GM19452 (cell line): ENCODE measurements around the gene PLA2G2C.

Experiments
- ATAC-seq: cut with Tn5 transposase; IDR thresholded peaks from one replicate; pipeline ENCODE4 v1.9.1; 2021; ENCODE audit not compliant: unreplicated experiment

PLA2G2C gene

DNA sequence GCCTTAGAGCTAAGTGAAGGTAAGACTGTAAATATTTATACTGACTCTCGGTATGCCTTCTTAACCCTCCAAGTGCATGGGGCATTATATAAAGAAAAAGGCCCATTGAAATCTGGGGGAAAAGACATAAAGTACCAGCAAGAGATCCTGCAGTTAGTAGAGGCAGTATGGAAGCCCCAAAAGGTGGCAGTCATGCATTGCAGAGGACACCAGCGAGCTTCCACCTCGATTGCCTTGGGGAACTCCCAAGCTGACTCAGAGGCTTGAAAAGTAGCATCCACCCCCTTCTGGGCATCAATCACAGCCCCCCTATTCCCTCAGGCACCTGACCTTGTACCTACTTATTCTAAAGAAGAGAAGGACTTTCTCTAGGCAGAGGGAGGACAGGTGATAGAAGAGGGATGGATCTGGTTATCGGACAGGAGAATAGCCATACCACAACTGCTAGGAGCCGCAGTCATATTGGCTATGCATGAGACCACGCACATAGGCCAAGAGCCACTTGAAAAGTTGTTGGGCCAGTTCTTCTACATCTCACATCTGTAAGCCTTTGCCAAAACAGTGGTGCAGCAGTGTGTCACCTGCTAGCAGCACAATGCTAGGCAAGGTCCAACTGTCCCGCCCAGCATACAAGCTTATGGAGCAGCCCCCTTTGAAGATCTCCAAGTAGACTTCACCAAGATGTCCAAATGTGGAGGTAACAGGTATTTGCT lies 27.8 kb downstream of the PLA2G2C start:
- ATAC-seq = no peak

DNA sequence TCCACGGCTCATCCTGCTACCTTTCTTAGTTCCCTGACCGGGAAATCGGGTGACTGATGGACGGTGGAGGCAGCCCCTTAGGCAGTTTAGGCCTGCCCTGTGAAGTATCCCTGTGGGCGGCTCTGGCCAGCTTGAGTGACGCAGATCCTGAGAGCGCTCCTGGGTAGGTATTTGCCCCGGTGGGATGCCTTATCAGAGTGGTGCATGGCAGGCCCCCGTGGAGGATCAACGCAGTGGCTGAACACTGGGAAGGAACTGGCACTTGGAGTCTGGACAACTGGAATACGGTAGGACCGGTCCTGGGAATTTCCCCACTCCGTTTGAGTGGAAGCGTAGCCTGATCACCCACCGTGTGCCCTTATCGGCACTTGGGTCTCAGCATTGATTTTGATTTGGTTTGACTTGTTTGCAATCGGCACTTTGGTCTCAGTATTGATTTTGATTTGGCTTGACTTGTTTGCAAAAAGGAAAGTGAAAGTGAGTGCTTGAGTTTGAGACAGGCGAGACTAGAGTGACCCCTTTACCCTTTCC lies 32.0 kb downstream of the PLA2G2C start:
- ATAC-seq = no peak

- ATAC-seq = no peak
These were observed 33.3 kb downstream of the PLA2G2C start for GRCh38 chr1:20153000-20153418.

GRCh38 chr1:20152599-20152930 lies 33.8 kb downstream of the PLA2G2C start:
- ATAC-seq = no peak

GRCh38 chr1:20151906-20152598 lies 34.3 kb downstream of the PLA2G2C start:
- no peak for ATAC-seq

- ATAC-seq = no peak
These were observed 35.3 kb downstream of the PLA2G2C start for GRCh38 chr1:20150969-20151368.

GRCh38 chr1:20150326-20150705 lies 36.0 kb downstream of the PLA2G2C start:
- no peak for ATAC-seq

GRCh38 chr1:20149601-20150325 lies 36.6 kb downstream of the PLA2G2C start:
- ATAC-seq = no peak

- ATAC-seq = no peak
These were observed 37.5 kb downstream of the PLA2G2C start for GRCh38 chr1:20148571-20149500.

- no peak for ATAC-seq
These were observed 38.3 kb downstream of the PLA2G2C start for GRCh38 chr1:20147846-20148570.

GRCh38 chr1:20143734-20144565 lies 42.4 kb downstream of the PLA2G2C start:
- ATAC-seq = no peak

DNA sequence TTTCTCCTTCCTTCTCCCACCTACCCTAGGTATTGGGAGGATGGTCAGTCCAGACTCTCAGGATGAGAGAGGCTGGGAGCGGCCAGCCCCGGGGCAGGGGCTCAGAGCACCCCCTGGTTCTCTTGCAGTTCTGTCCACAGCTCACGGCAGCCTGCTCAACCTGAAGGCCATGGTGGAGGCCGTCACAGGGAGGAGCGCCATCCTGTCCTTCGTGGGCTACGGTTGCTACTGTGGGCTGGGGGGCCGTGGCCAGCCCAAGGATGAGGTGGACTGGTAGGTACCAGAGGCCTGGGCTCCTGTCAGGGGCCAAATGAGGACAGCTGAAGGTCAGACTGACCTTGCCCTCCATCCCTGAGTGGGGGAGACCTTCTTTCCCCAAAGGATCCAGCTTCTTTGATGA lies 43.0 kb downstream of the PLA2G2C start:
- no peak for ATAC-seq

DNA sequence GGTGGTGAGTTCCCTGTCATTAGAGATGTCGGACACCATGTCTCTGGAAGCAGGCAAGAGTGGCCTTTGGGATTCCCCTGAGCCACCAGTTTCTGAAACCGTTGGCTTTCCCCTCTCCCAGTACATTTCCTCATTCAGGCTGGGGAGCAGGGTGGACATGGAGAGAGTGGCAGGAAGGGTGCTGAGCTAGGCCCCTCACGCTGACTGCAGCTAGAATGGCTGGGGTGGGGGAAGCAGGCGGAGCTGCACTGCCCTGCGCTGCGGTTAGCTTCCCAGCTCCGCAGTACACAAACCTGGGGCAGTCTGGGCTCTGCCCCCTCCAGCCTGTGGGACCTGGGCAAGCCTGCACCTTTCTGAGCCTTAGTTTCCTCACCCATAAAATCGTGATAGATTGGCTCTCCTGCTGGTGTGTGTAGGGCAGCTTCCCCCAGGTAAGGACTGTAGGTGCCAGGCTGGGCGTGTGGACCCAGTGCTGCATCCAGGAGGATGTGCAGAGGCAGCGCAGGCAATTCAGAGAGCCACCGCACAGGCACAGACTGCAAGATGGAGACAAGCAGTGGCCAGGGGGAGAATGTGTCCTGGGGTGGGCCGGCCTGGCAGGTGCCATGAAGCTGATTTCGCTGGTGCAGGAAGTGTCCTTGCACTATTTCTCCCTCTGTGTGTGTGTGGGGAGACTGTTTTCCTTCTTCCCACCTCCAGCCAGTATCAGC lies 44.2 kb downstream of the PLA2G2C start:
- ATAC-seq = no peak

DNA sequence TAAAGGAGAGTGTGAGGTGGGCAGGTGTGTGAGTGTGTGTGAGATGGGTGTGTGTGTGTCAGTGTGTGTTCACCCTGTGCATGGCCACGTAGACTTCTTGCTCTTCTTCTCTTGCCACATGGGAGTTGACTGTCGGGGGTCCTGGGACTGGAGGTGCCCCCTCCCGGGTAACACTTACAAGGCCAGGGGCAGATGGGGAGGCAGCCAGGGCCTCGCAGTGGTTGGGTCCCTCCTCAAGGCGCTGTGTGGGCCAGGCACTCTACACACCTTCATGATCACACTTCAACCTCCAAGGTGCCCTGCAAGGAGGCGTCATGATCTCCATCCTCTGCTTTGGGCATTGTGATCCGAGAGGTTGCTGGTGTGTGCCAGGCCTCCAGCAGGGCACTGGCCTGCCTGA lies 44.9 kb downstream of the PLA2G2C start:
- ATAC-seq = no peak

DNA sequence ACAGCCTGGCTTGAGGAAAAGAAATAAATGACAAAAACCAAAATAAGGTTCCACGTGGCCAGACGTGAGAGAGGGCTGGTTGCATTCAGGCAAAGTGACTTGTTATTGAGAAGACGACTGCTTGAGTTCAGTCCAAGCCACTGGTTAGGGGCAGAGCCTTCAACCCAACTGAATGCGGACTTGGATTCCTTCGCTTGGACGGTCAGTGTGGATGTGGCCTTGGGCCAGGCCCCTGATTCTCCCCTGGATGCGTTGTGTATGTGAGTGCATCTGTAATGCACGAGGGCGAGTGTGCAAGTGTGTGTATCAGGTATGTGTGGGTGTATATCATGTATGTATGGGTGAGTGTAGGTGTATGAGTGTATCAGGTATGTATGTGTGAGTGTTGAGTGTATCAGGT lies 45.3 kb downstream of the PLA2G2C start:
- no peak for ATAC-seq

DNA sequence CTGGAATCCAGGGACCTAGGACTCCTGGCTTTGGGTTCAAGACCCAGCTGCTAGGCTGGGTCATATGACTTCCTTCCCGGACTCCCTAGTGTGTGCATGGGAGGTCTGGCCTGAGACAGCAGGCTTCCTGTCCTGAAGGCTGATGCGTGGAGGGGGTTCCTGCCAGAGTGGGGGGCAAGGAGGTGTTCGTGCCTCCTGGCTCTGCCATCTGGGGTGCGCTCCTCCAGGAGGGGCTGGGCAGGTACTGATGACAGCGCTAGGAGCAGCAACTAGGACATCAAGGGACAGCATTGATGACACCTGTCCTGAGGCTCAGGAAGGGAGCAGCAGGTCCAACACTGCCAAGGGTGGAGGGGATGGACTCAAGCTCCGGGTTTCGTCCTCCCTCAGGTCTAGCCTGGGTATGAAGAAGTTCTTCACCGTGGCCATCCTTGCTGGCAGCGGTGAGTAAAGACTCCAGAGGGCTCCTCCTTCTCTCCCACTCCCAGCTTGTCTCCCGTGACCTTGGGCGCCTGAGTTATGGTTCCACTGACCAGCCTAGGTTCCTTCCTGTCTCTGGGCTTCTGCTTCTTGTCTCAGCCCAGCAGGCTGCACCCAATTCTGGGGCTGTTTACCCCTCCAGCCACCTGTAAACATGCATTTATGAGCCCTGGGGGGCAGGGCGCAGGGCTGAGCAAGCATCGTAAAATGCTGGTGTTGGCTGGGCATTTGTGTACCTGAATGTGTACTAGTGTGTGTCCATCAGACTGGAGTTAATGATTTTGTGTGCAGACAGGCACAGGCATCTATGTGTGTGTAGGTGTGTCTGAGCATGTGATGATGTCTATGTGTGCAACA lies 46.3 kb downstream of the PLA2G2C start:
- no peak for ATAC-seq

GRCh38 chr1:20138961-20139550 lies 47.3 kb downstream of the PLA2G2C start, which contains the start of gene PLA2G2F:
TSS of gene PLA2G2F (plus strand) at chr1:20139323. CDS start at chr1:20139428, 105 bp downstream.
- ATAC-seq = no peak
